GM18517 (cell line): ENCODE data around the gene RCOR3.
"Not testable (repeated sequence)": the region's sequence is repeated elsewhere in the genome, so short reads cannot be mapped to it uniquely, and the experiment has no call there.

Experiments
- ATAC-seq: cut with Tn5 transposase; IDR thresholded peaks from one replicate; pipeline ENCODE4 v1.9.1; 2021; ENCODE audit warnings: mild to moderate bottlenecking, moderate library complexity; ENCODE audit not compliant: unreplicated experiment

The RCOR3 gene

DNA sequence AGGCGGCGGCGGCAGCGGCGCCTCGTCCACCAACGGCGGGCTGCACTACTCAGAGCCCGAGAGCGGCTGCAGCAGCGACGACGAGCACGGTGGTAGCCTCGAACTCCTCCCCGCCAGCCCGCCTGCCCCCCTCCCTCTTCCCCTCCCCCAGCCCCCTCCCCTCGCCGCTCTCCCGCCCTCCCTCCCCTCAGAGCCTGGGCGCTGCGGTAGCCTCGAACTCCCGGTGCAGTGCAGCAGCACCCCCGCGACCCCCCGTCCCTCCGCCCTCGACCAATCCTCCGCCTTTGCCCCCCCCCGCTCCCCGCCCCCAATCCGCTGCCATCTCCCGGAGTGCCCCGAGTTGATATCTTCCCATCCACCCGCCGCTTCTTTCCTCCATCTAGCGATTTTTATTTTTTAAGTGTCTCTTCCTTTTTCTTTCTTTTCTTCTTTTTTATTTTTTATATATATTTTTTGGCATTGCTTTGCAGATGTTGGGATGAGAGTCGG lies 516 bp downstream of the RCOR3 start:
- no peak for ATAC-seq

DNA sequence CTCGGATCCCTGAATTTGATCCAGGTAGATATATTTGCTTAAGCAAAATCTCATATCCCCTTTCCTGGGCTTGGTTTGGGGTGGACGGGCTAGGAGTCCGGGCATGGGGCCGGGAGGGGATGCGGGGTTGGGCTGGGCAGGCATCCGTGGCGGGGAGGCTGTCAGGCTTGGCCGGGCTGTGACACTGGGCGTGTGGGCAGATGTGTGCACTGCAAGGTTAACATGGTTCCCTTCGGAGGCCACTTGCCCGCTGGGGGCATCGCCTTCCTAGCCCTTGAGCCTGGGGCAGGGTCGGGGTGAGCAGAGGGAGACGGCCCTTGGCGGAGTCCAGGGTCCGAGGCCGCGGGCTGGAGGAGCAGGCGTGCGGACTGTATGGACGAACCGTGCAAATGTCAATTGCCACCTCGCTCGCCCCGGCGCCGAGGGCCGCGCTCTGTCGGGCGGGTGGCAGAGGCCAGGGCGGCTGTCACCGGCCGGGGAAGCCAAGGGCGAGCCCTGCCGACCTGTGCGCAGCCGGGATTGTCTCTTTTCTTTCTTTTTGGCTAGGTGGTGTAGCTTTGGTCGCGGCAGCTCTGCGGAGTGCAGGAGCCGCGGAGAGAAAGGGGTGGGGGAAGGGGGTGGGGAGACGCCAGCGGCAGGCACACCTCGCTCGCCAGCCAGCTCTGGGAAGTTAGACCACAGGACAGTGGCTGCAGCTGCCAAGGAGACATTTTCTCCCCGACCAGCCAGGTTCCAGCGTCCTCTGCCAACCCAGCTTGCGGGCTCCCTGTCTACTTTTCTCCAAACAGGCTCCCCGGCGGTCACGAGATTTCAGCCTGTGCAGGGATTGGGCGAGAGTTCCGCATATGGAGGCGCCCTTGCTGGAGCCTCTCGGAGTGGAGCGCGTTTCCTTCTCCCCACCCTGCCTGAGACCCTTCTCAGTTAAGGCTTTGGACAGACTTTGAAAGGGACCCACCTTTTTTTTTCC lies 1.3 kb downstream of the RCOR3 start:
- peak; percentile 39 for ATAC-seq

DNA sequence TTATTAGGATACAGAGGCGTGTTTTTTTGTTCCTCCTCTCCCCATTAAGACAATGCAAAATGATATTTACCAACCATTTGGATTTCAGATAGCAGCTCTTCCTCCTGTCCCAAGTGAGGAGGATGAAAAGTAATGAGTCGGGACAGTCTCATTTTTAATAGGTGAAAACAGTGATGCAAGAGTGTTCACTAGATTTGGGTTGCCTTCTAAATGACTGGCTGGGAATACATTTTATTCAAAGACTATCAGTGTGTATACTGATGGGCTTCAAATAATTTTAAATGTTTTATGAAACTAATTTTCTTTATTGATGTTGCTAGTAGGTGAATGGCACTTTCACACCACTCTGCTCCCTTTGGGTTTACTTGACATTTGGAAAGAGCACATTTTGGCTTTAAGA lies 2.1 kb downstream of the RCOR3 start:
- ATAC-seq: no peak

DNA sequence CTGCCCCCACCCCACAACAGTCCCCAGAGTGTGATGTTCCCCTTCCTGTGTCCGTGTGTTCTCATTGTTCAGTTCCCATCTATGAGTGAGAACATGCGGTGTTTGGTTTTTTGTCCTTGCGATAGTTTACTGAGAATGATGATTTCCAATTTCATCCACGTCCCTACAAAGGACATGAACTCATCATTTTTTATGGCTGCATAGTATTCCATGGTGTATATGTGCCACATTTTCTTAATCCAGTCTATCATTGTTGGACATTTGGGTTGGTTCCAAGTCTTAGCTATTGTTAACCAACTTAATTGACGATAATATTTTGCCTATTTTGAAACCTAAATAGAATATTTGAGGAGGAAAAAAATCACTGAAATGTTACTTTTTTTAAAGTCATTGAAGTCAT lies 3.9 kb downstream of the RCOR3 start:
- not testable (repeated sequence) for ATAC-seq

DNA sequence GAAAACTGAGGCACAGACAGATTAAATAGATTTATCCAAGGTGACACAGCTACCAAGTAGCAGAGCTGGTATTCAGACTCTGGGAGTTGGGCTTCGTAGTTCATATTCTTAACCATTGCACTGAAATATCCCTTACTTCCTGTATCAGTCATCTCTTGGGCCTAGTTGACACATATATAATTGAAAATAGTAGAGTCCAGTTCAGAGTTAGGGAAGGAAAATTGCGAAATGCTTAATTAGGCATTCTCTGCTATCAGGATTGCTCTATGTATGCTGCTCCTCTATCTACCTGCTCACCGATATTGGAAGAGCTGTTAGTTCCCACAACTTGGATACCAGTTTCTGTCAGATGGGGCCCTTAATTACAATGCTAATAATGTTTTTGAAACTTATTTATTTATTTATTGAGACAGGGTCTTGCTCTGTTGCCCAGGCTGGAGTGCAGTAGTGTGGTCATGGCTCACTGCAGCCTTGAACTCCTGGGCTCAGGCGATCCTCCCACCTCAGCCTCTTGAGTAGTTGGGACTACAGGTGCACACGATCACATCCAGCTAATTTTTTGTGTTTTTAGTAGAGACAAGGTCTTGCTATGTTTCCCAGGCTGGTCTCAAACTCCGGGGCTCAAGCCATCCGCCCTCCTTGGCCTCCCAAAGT lies 8.2 kb downstream of the RCOR3 start:
- ATAC-seq: no peak

DNA sequence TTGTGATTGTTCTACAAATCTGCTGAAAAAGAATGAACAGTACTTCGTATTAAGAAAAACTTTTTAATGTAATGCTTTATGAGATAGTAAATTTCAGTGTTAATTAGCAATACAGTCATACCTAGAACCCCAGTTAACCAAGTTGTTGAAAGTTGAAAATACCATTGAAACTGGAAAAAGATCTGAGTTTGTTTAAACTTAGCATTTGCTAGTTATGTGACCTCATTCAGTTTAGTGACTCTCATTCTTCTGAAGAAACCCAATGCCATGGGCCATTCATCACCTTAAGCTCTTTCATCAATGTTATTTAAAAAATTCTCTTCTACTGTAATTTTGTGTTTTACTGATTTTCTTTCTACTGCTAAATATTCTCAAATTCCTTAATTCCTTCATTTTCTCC lies 20.2 kb downstream of the RCOR3 start:
- ATAC-seq: no peak

DNA sequence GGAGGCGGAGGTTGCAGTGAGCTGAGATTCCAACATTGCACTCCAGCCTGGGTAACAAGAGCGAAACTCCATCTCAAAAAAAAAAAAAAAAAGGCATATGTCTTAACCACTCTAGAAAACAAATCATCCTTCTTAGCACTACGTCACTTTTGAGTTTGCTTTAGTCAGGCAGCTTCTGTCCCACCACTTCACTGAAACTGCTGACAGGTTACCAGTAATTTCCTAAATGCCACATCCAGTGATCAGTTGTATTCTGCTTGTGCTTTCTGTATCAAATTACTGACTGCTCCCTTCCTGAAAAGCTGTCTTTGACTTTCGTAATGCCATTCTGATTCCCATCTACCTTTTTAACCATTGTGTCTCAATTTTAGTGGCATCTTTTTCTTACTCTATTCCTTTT lies 21.7 kb downstream of the RCOR3 start:
- no peak for ATAC-seq

DNA sequence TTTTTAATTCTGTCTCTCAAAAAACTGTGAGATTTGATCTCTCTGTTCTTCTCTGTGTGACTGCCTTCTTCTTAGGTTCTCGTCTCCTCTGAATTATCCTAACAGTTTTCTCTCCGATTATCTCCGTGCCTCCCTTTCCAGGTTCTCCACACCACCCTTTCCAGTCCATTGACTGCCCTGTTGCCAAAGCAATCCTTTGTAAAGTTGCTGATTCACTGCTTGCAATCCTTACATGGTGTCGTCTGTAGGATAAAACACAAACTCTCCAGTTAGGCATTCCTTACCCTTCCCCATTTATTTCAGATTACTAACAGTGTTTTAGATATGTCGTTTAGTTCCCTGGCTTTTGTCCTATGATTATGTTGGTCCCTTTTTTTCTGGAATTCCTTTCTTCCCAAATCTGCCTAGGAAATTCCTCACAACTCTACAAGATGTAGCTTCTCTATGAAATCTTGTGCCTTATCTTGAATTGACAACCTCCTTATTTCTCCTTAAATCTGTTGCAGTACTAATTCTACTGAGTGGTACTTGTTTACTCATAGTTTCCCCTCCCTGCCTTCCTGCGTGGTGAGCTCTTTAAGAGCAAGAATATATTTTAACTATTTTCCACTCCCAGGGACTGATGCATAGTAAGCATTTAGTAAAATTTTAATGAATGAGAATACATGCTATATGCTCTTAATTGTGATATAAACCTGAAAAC lies 22.3 kb downstream of the RCOR3 start:
- ATAC-seq: no peak

DNA sequence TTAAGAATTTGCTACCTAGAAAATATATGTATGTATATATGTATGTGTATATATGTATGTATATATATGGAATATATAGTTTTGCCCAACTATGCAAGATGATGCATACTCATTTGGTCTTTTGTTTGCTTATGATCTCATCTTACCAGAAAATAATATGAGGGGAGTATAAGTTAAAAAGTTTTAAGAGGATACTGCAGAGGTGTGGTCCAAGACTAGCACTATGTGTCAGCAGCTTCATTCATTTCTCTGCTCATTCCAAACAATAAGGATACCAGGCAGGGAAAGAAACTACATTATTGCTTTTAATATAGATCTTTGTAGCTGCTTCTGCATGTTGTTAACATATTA lies 22.8 kb downstream of the RCOR3 start:
- ATAC-seq: no peak

DNA sequence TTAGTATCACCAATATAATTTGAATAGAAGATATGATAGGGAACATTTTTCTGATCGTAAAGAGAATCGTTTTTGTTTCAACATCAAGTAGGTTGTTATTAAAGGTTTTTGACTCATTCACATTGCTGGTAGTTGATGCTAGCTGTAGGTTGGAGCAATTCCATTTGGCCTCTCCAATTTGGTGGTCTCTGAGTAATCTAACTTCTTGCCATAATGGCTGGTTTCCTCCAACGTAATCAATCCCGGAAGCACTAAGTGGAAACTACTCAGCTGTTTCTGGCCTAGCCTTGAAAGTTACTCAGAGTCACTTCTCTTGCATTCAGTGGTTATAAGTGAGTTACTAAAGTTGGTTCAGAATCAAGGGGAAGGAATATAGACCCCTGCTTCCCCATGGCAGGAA lies 26.0 kb downstream of the RCOR3 start:
- no peak for ATAC-seq

DNA sequence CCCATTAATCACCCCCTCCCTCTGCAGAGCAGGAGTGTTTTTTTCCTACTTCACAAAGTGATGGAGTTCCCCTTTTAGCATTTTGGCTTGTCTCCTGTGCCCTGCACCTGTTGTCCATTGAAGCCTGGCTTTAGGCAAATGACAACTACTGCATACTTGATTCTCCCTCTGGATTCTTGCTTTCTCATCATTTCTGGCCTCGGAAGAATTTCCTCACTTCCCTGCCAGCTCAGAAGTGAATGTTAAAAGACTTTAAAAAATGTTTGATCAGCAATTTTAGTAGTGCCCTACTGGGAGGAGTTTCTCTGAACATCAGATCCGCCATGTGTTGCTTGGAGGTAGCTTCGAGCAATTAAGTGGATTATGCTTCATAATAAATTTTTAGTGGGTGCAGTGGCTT lies 28.1 kb downstream of the RCOR3 start:
- ATAC-seq: no peak

DNA sequence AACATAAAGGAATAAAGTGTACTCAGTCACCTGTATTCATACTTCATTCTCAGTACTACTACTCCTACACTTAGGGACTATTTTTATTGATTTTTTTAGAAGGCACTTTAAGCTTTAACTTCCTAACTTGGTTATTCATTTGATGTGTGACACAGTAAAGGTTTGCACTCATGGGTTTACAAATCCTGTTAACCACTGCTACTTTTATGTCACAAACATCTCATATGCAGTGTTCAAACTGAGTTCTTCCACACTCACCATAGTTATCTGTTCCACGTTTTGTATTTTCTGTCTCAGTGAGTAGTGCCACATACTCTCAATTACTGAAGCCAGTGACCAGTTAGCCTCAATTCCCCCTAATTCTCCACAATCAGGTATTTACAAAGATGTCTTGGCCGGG lies 33.2 kb downstream of the RCOR3 start:
- ATAC-seq: no peak

DNA sequence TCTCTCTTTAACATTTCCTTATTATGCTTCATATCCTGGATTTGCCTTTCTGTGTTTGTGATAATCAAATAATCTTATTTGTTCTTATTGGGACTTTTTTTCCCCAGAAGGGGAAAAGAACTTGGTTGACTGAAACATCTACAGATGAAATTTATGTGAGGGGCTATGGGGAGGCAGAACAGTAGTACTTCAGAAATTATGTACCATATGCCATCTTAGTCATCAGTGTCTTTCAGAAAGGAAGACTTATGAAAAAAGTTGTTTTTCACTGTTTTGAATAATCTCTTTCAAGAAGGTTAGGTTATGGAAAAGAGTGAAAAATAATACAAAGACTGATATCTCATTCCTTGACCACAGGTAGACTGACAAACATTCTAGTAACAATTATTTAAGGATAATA lies 37.2 kb downstream of the RCOR3 start:
- no peak for ATAC-seq

DNA sequence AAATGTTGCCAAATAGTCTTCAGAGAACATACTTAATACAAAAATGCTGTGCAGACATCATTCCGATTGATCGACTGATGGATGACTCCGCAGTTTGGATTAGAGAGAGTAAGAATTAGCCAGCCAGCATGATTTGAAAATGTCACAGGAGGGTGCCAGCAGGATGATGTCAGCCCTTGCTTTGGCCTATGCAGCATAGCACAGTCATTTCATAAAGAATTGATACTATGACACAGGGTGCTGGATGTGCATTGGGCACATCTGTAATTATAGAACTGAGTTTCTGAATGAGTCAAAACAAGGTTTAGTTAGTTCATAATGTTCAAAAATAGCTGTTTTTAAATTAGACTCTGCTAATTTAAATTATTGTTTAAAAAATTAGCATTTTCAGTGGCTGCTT lies 45.9 kb downstream of the RCOR3 start:
- peak; percentile 93 for ATAC-seq

DNA sequence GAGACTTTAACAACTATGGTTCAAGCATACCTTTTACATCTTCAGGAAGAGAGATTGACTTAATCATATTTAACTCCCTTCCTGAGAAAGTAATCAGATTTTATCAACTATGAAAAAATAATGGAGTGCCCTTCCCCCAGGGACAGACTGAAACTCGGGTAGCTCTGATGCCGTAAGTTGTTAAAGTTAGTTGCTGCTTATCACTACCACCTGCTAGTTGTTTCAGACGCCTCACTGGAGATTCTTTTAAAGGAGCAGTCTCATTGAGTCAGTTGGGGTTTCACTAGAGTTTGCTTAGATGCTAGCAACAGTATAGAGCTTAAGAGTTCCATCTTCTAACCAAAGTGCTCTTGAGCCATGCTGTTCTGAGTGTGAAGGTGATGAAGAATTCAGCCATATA lies 50.5 kb downstream of the RCOR3 start:
- ATAC-seq: no peak

DNA sequence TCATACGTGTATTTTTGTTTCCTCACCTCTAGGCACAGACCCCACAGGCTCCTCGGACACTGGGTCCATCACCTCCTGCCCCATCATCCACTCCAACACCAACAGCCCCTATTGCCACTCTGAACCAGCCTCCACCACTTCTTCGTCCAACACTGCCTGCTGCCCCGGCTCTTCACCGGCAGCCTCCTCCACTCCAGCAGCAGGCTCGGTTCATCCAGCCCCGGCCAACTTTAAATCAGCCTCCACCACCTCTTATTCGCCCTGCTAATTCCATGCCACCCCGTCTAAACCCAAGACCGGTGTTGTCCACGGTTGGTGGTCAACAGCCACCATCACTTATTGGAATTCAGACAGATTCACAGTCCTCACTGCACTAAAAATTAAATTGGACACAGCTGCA lies 54.2 kb downstream of the RCOR3 start:
- ATAC-seq: no peak

DNA sequence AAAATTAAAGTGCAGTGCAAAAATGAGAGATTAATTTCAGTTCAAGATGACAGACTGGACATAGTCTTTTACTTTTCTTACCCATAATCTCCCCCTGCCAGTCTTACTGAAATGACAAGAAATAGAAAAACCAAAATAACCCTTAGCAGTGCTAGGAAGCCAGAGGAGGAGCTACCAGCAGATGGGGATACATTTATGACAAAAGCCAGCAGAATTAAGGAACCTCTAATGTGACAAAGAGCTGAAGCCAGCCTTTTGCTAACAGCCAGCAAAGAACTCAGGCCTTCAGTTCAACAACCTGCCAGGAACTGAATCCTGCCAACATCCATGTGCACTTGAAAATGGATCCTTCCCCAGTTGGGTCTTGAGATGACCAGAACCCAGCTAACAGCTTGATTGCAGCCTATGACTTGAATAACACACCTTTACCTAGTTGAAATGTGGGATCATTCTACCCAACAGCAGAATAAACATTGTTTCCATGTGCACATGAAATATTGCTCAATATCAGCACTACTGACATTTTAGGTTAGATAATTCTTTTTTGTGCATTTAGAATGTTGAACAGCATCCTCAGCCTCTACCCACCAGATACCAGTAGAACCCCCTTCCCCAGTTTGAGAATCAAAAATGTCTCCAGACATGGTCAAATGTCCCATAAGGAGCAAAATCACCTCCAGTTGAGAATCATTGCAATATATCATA lies 59.6 kb downstream of the RCOR3 start:
- ATAC-seq: no peak

DNA sequence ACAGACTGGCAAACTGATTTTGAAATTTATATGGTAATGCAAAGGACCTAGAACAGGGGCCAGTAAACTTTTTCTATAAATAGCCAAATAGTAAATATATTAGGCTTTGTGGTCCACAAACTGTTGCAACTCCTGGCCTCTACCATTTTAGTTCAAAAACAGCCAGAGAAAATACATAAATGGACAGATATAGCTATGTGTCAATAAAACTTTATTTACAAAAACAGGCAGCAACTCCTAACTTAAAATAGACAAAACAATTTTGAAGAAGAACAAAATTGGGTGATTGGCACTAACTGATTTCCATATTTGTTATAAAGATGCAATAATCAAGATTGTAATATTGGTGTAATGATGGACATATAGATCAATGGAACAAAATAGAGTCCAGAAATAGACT lies 60.7 kb downstream of the RCOR3 start:
- no peak for ATAC-seq

DNA sequence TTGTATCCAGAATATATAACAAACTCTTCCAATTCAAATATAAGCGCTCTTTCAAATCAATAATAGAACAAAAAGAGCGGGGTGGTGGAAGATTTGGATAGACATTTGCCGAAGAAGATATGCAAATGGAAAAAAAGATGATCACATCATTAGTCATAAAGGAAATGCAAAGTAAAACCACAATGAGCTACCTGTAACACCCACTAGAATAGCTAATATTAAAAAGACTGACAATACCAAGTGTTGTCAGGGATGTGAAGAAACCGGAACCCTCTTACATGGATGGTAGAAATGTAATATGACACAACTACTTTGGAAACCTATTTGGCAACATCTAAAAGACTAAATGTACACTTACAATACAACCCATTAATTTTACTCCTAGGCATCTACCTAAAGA lies 61.8 kb downstream of the RCOR3 start:
- no peak for ATAC-seq

DNA sequence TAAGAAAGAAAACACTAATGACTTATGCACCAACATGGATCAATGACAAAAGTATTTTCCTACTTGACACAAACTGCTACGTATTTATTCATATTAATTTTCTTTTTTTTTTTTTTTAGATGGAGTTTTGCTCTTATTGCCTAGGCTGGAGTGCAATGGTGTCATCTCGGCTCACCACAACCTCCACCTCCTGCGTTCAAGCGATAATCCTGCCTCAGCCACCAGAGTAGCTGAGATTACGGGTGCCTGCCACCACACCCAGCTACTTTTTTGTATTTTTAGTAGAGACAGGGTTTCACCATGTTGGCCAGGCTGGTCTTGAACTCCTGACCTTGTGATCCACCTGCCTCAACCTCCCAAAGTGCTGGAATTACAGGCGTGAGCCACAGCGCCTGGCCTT lies 62.5 kb downstream of the RCOR3 start:
- ATAC-seq: not testable (repeated sequence)
